Inflammatory macrophage treated with lipopolysaccharide for 1 hour (primary cell): ENCODE data around the gene DAAM2.

Source experiments
- DNase-seq, 2 donors: peaks; one replicate each; pipeline ENCODE4 v3.0.0-alpha.2; 2020 to 2022

DAAM2 gene

GRCh38 chr6:39891976-39892375 is 99.8 kb downstream of the DAAM2 start:
- no peak for DNase-seq

- peak; percentile 2 to 29 for DNase-seq
These were observed 100.4 kb downstream of the DAAM2 start for GRCh38 chr6:39892490-39893129.

DNA sequence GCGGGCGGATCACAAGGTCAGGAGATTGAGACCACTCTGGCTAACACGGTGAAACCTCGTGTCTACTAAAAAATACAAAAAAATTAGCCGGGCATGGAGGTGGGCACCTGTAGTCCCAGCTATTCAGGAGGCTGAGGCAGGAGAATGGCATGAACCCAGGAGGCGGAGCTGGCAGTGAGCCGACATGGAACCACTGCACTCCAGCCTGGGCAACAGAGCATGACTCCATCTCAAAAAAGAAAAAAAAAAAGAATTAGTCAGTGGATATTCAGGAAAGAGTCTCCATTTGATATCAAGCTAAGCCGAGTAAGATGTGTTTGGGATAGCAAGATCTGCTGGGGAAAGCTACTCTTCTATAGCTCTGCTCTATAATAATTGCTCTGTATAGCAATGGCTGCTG is 101.1 kb downstream of the DAAM2 start:
- DNase-seq = no peak

- DNase-seq = no peak
These were observed 104.5 kb downstream of the DAAM2 start for GRCh38 chr6:39896701-39897100.

- DNase-seq = no peak
These were observed 105.5 kb downstream of the DAAM2 start for GRCh38 chr6:39897698-39898097.

DNA sequence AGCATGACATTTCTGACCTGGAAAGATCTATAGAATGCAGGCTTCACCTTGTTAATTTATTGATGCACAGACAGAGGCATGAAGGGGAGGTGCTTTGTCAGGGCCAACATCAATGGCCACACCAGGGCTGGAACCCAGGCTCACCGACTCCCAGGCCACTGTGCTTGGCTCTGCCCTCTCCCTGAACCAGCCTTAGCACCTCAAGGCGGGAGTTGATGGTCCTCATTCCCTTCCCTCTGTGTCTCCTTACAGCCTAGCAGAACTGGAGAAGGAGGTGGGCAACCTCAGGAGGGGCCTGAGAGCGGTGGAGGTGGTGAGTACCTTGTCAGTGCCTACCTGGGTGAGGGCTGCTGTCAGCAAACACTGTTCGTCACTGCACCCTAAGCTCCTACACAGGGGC is 106.4 kb downstream of the DAAM2 start:
- no peak for DNase-seq

- no peak for DNase-seq
These were observed 107.5 kb downstream of the DAAM2 start for GRCh38 chr6:39899554-39900295.

- DNase-seq = no peak
These were observed 109.0 kb downstream of the DAAM2 start for GRCh38 chr6:39901116-39901655.

- DNase-seq = no peak
These were observed 109.5 kb downstream of the DAAM2 start for GRCh38 chr6:39901670-39902069.

DNA sequence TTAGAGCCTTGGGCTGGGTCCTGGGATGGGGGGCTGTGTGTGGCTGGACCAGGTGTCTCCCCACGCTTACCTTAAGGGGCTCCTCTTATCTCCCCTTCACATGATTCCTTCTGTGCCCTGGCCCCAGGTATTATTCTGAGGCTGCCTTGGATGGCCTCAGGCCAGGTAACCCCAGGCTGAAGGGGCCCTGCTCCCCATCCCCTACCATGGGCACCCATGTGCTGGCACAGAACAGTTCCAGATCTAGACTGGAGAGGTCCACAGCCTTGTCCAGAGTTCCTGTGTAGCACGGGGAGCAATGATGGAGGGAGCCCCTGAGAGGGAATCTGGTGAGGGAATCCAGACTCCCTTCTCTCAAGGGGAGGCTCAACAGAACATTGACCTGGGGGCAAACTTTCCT is 110.0 kb downstream of the DAAM2 start:
- DNase-seq = no peak

DNA sequence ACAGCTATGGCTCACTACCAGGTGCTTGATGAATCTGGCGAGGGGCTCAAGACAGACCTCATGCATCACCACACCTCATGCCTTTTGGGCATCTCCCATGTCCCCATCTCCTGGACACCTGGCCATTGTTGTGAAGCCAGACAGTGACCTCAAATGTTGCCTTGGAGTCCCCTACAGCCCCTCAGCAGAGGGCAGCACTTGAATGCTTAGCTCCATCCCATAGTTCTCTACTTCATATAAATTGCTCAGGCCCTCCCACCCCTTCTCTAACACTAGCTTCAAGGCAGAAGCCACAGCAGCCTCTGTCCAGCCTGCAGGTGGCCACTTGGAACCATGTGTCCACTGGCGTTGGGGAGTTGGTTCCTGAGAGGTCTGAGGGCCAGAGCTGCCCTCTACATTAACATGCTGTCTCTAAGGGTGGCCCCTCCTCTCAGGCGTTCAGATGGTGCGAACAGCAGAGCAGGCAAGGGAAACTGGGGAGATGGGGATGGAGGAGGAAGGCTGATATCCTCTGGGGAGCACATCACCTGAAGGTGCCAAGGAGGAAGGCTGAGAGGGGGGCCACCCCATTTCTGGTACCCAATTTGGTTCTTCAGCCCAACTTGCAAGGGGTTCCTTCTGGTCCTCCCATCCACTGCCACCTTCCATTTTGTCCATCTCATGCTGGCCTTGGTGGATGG is 110.8 kb downstream of the DAAM2 start:
- DNase-seq = no peak

GRCh38 chr6:39903656-39904055 is 111.5 kb downstream of the DAAM2 start:
- DNase-seq = no peak

DNA sequence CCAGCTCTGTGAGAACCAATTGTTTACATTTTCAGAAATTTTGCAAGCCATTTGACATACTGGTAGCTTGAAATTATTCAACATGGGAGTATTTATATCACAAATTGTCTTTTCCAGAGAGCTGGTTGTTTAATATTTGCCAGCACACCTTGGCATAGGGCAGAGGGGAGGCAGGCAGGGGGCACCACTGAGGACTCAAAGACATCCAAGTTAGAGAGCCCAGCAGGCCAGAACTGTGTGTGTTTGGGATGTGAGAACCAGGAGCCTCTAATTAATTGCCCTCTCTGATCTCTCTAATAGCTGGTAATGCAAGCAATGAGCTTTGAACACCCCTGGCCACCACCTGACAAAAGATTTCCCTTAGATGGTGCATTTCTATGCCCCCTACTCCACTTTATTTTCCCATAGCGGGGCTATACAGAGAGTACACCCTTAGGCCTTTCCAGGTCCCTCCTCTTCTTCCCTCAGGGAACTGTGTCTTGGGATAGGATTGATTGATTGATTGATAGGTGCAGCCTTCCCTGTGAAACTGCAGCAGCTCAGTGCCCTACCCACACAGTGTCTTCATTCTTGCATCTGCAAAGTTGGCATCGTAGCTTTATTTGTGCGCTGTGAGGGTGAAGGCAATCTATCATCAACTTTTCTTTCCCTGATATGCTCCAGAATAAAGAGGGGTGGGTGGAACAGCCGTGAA is 112.9 kb downstream of the DAAM2 start:
- no peak for DNase-seq

DNA sequence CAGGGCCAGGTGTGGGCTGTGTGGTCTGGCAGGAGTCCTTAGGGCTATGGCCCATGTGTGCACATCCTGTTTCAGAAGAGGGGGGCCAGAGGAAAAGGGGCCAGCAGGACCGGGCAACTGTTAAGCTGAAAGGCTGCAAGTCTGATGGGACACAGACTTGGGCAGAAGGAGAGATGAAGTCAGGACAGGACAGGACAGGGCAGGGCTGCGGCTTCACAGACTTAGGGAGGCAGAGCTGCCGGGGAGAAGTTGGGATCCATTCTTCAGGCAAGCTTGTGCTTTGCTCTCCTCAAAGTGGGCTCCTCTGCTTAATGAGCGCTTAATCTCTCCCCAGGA is 113.4 kb downstream of the DAAM2 start:
- no peak for DNase-seq

- no peak for DNase-seq
These were observed 114.2 kb downstream of the DAAM2 start for GRCh38 chr6:39906318-39906761.

DNA sequence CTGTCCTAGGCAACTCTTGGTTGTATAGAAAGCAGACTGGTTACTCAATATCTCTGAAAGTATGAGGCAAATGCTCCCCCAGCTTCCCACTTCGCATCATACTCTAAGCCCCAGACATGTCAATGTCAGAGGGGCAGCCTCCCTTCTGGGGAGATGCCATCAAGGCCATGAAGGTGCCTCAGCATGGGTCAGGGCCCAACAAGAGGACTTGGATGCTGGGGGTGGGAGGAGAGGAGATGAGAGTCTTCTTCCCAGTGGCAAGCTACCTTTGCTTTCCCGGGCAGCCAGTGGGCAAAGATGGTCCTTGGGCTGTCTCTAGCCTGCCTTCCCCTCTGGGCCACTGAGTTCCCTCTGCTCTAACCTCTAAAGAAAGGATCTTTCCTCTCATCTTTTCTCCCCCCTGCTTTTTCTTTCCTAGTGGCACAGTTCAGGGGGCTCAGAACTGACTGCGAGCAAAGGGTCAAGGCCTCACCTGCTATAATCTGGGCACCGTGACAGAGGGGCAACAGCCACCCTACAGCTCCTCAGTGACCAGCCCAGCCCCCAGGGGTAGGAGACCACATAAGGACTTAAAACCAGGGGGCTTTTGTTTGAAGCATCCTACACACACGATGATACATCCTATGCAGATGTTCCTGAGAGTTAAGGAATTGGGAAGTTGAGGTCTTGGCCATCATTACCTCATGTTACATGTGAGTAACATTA is 115.8 kb downstream of the DAAM2 start:
- no peak for DNase-seq

GRCh38 chr6:39908838-39909583 is 116.8 kb downstream of the DAAM2 start:
- DNase-seq = no peak

- DNase-seq = no peak
These were observed 117.5 kb downstream of the DAAM2 start for GRCh38 chr6:39909701-39910100.

- no peak for DNase-seq
These were observed 118.0 kb downstream of the DAAM2 start for GRCh38 chr6:39910164-39910563.

DNA sequence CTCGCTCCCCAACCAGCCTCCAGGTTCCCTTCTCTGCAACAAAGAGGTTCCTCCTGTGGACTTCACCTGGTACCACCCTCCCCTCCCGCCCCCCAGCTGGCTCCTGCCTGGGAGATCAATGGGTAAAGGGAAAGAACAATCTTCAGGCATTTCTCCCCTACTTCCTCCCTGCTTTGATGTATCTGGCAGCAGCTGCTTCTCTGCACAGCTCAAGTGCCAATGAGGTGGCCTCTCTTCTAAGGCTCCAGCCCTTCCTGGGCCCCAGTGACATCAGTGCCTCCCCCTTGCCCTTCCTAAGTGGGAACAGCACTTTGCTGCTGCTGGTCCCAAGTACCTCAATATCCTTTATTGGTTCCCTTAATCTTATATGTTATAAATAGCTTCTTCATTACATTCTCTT is 118.6 kb downstream of the DAAM2 start:
- DNase-seq = no peak

GRCh38 chr6:39911513-39912125 is 119.4 kb downstream of the DAAM2 start:
- no peak for DNase-seq
